H9 (cell line): ENCODE results near the gene CD48. TPM values are rescaled to one million over a fixed set of nuclear protein-coding genes. Genes with fewer than 3 reads are reported as not detected.
A peak's percentile ranks its signal among the peaks of the same experiment; 100 is the strongest.

Source experiments
- DNase-seq: peaks from one replicate; pipeline ENCODE4 v3.0.0-alpha.2; 2017
- H2AFZ ChIP-seq: one replicate; pipeline ENCODE4 v1.6.1; 2013; ENCODE audit warnings: mild to moderate bottlenecking, low read length, control low read depth, moderate library complexity
- H2AK5ac ChIP-seq: 2 replicates; pipeline ENCODE4 v1.6.1; 2013; ENCODE audit warnings: low read length, control low read depth, mixed read lengths; ENCODE audit not compliant: insufficient read length
- H2BK120ac ChIP-seq: one replicate; pipeline ENCODE4 v1.6.1; 2013; ENCODE audit warnings: low read depth, mild to moderate bottlenecking, low read length, control low read depth, inconsistent platforms; ENCODE audit not compliant: poor library complexity, severe bottlenecking
- H2BK12ac ChIP-seq: 2 replicates; pipeline ENCODE4 v1.6.1; 2013; ENCODE audit warnings: low read length, control low read depth, mixed read lengths, low read depth; ENCODE audit not compliant: insufficient read length
- H2BK15ac ChIP-seq: 2 replicates; pipeline ENCODE4 v1.6.1; 2013; ENCODE audit warnings: low read depth, low read length, control low read depth
- H2BK20ac ChIP-seq: one replicate; pipeline ENCODE4 v1.6.1; 2013; ENCODE audit warnings: low read depth, mild to moderate bottlenecking, low read length, control low read depth, inconsistent platforms; ENCODE audit not compliant: poor library complexity, severe bottlenecking
- H2BK5ac ChIP-seq: 2 replicates; pipeline ENCODE4 v1.6.1; 2013; ENCODE audit warnings: low read length, control low read depth, mixed read lengths; ENCODE audit not compliant: insufficient read length
- H3K14ac ChIP-seq: 2 replicates; pipeline ENCODE4 v1.6.1; 2013; ENCODE audit warnings: low read length, control low read depth; ENCODE audit not compliant: insufficient read depth
- H3K18ac ChIP-seq: 2 replicates; pipeline ENCODE4 v1.6.1; 2013; ENCODE audit warnings: low read depth, mild to moderate bottlenecking, mixed read lengths, low read length, control low read depth; ENCODE audit not compliant: insufficient read length
- H3K23ac ChIP-seq: 2 replicates; pipeline ENCODE4 v1.6.1; 2013; ENCODE audit warnings: low read length, control low read depth, mixed read lengths, low read depth; ENCODE audit not compliant: insufficient read length
- H3K23me2 ChIP-seq: 2 replicates; pipeline ENCODE4 v1.6.1; 2013; ENCODE audit warnings: low read depth, mild to moderate bottlenecking, mixed read lengths, low read length, control low read depth; ENCODE audit not compliant: insufficient read length, poor library complexity, severe bottlenecking
- H3K27ac ChIP-seq: 2 replicates; pipeline ENCODE4 v1.5.1; 2013; ENCODE audit warnings: low read length, control low read depth, mixed read lengths, low read depth; ENCODE audit not compliant: insufficient read length
- H3K27me3 ChIP-seq: 2 replicates; pipeline ENCODE4 v1.6.1; 2013; ENCODE audit warnings: low read length, control low read depth, inconsistent platforms; ENCODE audit not compliant: insufficient read depth
- H3K4ac ChIP-seq: 2 replicates; pipeline ENCODE4 v1.6.1; 2013; ENCODE audit warnings: low read depth, mild to moderate bottlenecking, control low read depth, inconsistent platforms, low read length, moderate library complexity
- H3K4me1 ChIP-seq: 2 replicates; pipeline ENCODE4 v1.6.1; 2013; ENCODE audit warnings: low read length, control low read depth, inconsistent platforms; ENCODE audit not compliant: insufficient read depth
- H3K4me2 ChIP-seq: 2 replicates; pipeline ENCODE4 v1.6.1; 2013; ENCODE audit warnings: low read length, control low read depth, mixed read lengths; ENCODE audit not compliant: insufficient read length, insufficient read depth
- H3K56ac ChIP-seq: 2 replicates; pipeline ENCODE4 v1.6.1; 2013; ENCODE audit warnings: low read depth, mild to moderate bottlenecking, mixed read lengths, low read length, control low read depth; ENCODE audit not compliant: insufficient read length
- H3K79me1 ChIP-seq: 2 replicates; pipeline ENCODE4 v1.6.1; 2013; ENCODE audit warnings: low read depth, mild to moderate bottlenecking, moderate library complexity, low read length, control low read depth, inconsistent platforms; ENCODE audit not compliant: insufficient read depth, poor library complexity, severe bottlenecking
- H3K79me2 ChIP-seq: 2 replicates; pipeline ENCODE4 v1.6.1; 2013; ENCODE audit warnings: low read length, control low read depth, inconsistent platforms; ENCODE audit not compliant: insufficient read depth
- H3K9ac ChIP-seq: 2 replicates; pipeline ENCODE4 v1.6.1; 2013; ENCODE audit warnings: low read length, control low read depth, mixed read lengths; ENCODE audit not compliant: insufficient read length; ENCODE audit errors: extremely low read depth
- H3K9me3 ChIP-seq: one replicate; pipeline ENCODE4 v1.6.1; 2013; ENCODE audit warnings: low read depth, low read length, inconsistent platforms; ENCODE audit not compliant: control insufficient read depth
- H3T11ph ChIP-seq: one replicate; pipeline ENCODE4 v1.6.1; 2013; ENCODE audit warnings: mild to moderate bottlenecking, low read length, control low read depth, inconsistent platforms
- H4K20me1 ChIP-seq: one replicate; pipeline ENCODE4 v1.6.1; 2013; ENCODE audit not compliant: control insufficient read depth, insufficient read length, insufficient read depth
- H4K5ac ChIP-seq: 2 replicates; pipeline ENCODE4 v1.6.1; 2013; ENCODE audit warnings: low read depth, mild to moderate bottlenecking, mixed read lengths, low read length, control low read depth; ENCODE audit not compliant: insufficient read length
- H4K8ac ChIP-seq: replicated peaks from 2 replicates; pipeline ENCODE4 v1.6.1; 2013; ENCODE audit warnings: low read length, control low read depth, mixed read lengths, low read depth; ENCODE audit not compliant: insufficient read length
- H4K91ac ChIP-seq: 2 replicates; pipeline ENCODE4 v1.6.1; 2013; ENCODE audit warnings: low read depth, mild to moderate bottlenecking, moderate library complexity, mixed read lengths, low read length, control low read depth; ENCODE audit not compliant: insufficient read length
- H3K27ac Mint-ChIP-seq, 3 experiments: 2 replicates in 2 of 3; 3 replicates in 1 of 3; pipeline ENCODE4 v1.8.0; 2020 to 2021; ENCODE audit warnings: mixed read lengths in 3 of 3, mild to moderate bottlenecking in 1 of 3, moderate library complexity in 1 of 3
- H3K27me3 Mint-ChIP-seq: 2 replicates; pipeline ENCODE4 v1.8.0; 2021; ENCODE audit warnings: low read depth, mild to moderate bottlenecking, moderate library complexity, mixed read lengths
- H3K36me3 Mint-ChIP-seq, 3 experiments: 2 replicates in 2 of 3; 3 replicates in 1 of 3; pipeline ENCODE4 v1.8.0; 2020 to 2021; ENCODE audit warnings: low read depth in 3 of 3, mixed read lengths in 3 of 3; ENCODE audit not compliant: insufficient read depth in 1 of 3
- H3K4me1 Mint-ChIP-seq, 2 experiments: 2 replicates each; pipeline ENCODE4 v1.8.0; 2020; ENCODE audit warnings: mixed read lengths in 2 of 2
- H3K4me3 Mint-ChIP-seq, 2 experiments: 2 replicates in 1 of 2; 3 replicates in 1 of 2; pipeline ENCODE4 v1.8.0; 2020 to 2021; ENCODE audit warnings: mild to moderate bottlenecking in 2 of 2, mixed read lengths in 2 of 2, moderate library complexity in 1 of 2
- H3K9me3 Mint-ChIP-seq, 2 experiments: 2 replicates in 1 of 2; 3 replicates in 1 of 2; pipeline ENCODE4 v1.8.0; 2020; ENCODE audit warnings: mild to moderate bottlenecking in 2 of 2, mixed read lengths in 2 of 2, moderate library complexity in 1 of 2
- WGBS: extraction: QIAGEN DNeasy Blood & Tissue Kit; methylation state at CpG from one replicate; pipeline ENCODE4 v1.1.7; 2013; ENCODE audit warnings: missing lambda C conversion rate, low lambda C conversion rate, mixed read lengths; ENCODE audit not compliant: insufficient read length; ENCODE audit errors: extremely low coverage; 5-methylcytosine and 5-hydroxymethylcytosine counted together
- total RNA-seq: library from RNA; stranded (reverse); gene quantifications from 2 replicates; pipeline ENCODE4 v1.2.1, GENCODE V29; 2021
- TF ChIP-seq, protein P1 (sequence below): fragments of 200-600 bp; sonication (generic); conservative IDR thresholded peaks from 3 replicates; pipeline ENCODE4 v1.8.0; 2021; ENCODE audit warnings: antibody characterized with exemption, mild to moderate bottlenecking

The CD48 gene
- total RNA-seq, 1 experiment from 2014 or later: not detected

DNA sequence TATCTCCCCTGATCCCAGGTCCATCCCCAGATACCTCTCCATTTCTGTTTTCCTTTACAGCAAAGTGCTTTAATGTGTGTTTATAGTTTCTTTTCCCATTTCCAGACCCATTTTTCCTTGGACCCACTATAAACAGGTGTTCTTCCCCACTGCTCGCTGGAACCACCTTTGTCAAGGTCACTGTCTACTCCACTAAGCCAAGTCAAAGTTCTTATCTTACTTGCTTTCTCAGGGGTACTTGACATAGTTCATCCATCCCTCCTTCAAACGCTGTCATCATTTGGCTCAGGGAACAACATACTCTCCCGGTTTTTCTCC is 73.1 kb downstream of the CD48 start:
- Histone ChIP-seq H3K79me2 (no peaks in the 10 kb centered on the region), H3K4me1 (no peaks in the 10 kb centered on the region; the same call in 1 of the 2 replicates), H2BK20ac (no peak overlapping the region), H2BK5ac (no peak overlapping the region), H3T11ph (no peak overlapping the region), H2AFZ (no peak overlapping the region), H3K23me2 (no peaks in the 10 kb centered on the region), H3K9me3 (no peaks in the 10 kb centered on the region), H3K9ac (no peak overlapping the region), H3K79me1 (no peaks in the 10 kb centered on the region), H3K27me3 (no peaks in the 10 kb centered on the region; the same call in 1 of the 2 replicates), H2BK120ac (no peak overlapping the region), H3K27ac (no peak overlapping the region), H3K14ac (no peak overlapping the region), H2BK15ac (no peak overlapping the region), H3K56ac (no peak overlapping the region), H2AK5ac (no peak overlapping the region), H3K4ac (no peak overlapping the region), H4K8ac (no peak overlapping the region), H3K4me2 (no peak overlapping the region), H3K23ac (no peak overlapping the region), H3K18ac (no peak overlapping the region), H4K5ac (no peak overlapping the region), H4K20me1 (no peaks in the 10 kb centered on the region), H2BK12ac (no peak overlapping the region), H4K91ac (no peak overlapping the region)
- Mint-ChIP-seq H3K36me3 (no peaks in the 10 kb centered on the region; a peak in 1 of 7 replicates), H3K4me3 (no peak overlapping the region), H3K27me3 (peaks cover 1% of the 10 kb centered on the region; the same call in 1 of the 2 replicates), H3K27ac (peak overlapping the region in 1 of 3 experiments; percentile 46; a peak in 1 of 7 replicates), H3K4me1 (peaks cover 18 to 20% of the 10 kb centered on the region in 2 experiments), H3K9me3 (no peaks in the 10 kb centered on the region)
- TF ChIP-seq, protein P1, sequence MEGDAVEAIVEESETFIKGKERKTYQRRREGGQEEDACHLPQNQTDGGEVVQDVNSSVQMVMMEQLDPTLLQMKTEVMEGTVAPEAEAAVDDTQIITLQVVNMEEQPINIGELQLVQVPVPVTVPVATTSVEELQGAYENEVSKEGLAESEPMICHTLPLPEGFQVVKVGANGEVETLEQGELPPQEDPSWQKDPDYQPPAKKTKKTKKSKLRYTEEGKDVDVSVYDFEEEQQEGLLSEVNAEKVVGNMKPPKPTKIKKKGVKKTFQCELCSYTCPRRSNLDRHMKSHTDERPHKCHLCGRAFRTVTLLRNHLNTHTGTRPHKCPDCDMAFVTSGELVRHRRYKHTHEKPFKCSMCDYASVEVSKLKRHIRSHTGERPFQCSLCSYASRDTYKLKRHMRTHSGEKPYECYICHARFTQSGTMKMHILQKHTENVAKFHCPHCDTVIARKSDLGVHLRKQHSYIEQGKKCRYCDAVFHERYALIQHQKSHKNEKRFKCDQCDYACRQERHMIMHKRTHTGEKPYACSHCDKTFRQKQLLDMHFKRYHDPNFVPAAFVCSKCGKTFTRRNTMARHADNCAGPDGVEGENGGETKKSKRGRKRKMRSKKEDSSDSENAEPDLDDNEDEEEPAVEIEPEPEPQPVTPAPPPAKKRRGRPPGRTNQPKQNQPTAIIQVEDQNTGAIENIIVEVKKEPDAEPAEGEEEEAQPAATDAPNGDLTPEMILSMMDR: no peak
- no peak for DNase-seq
- no CpG with 5 or more reads among the region's 3 CpGs for WGBS
